RWPE2 (cell line): Measurements from ENCODE around the gene TMEM134.

Source experiments
- ATAC-seq: fragments of 200-7000 bp; cut with Tn5 transposase; 3 replicates; pipeline ENCODE4 v1.9.1; 2021; ENCODE audit warnings: low read depth
- DNase-seq: peaks from one replicate; pipeline ENCODE4 v3.0.0-alpha.2; 2020; ENCODE audit warnings: low spot score
- H3K27ac ChIP-seq: fragments of 450-650 bp; 2 replicates; pipeline ENCODE4 v1.5.1; 2017; ENCODE audit warnings: mild to moderate bottlenecking; ENCODE audit not compliant: poor library complexity, severe bottlenecking
- H3K27me3 ChIP-seq: fragments of 250-450 bp; sonication (Bioruptor Pico); 2 replicates; pipeline ENCODE4 v1.5.1; 2021; ENCODE audit warnings: mild to moderate bottlenecking, moderate library complexity; ENCODE audit not compliant: insufficient read depth, poor library complexity, severe bottlenecking
- H3K36me3 ChIP-seq: fragments of 250-450 bp; sonication (Bioruptor Pico); 2 replicates; pipeline ENCODE4 v1.5.1; 2020; ENCODE audit warnings: low read depth, mild to moderate bottlenecking, moderate library complexity
- H3K4me1 ChIP-seq: fragments of 250-450 bp; sonication (Bioruptor Pico); 2 replicates; pipeline ENCODE4 v1.5.1; 2021; ENCODE audit warnings: mild to moderate bottlenecking, moderate library complexity; ENCODE audit not compliant: insufficient read depth, poor library complexity, severe bottlenecking
- H3K4me3 ChIP-seq: fragments of 250-450 bp; sonication (Bioruptor Pico); 2 replicates; pipeline ENCODE4 v1.5.1; 2021; ENCODE audit warnings: mild to moderate bottlenecking, moderate library complexity; ENCODE audit not compliant: severe bottlenecking
- H3K9me3 ChIP-seq: fragments of 250-450 bp; sonication (Bioruptor Pico); 2 replicates; pipeline ENCODE4 v1.5.1; 2021; ENCODE audit warnings: mild to moderate bottlenecking, moderate library complexity; ENCODE audit not compliant: severe bottlenecking
- TF ChIP-seq, protein P1 (sequence below): fragments of 450-650 bp; IDR thresholded peaks from one replicate; pipeline ENCODE4 v1.5.1; 2017; ENCODE audit warnings: mild to moderate bottlenecking, moderate library complexity; ENCODE audit not compliant: poor library complexity, severe bottlenecking

Gene TMEM134

GRCh38 chr11:67495234-67496005, 26.4 kb upstream of the TMEM134 start:
- Histone ChIP-seq H3K9me3 (no peaks in the 10 kb centered on the region), H3K27ac (no peak overlapping the region), H3K27me3 (no peaks in the 10 kb centered on the region), H3K36me3 (peaks cover 32% of the 10 kb centered on the region), H3K4me3 (no peak overlapping the region), H3K4me1 (no peaks in the 10 kb centered on the region)
- TF ChIP-seq, protein P1, sequence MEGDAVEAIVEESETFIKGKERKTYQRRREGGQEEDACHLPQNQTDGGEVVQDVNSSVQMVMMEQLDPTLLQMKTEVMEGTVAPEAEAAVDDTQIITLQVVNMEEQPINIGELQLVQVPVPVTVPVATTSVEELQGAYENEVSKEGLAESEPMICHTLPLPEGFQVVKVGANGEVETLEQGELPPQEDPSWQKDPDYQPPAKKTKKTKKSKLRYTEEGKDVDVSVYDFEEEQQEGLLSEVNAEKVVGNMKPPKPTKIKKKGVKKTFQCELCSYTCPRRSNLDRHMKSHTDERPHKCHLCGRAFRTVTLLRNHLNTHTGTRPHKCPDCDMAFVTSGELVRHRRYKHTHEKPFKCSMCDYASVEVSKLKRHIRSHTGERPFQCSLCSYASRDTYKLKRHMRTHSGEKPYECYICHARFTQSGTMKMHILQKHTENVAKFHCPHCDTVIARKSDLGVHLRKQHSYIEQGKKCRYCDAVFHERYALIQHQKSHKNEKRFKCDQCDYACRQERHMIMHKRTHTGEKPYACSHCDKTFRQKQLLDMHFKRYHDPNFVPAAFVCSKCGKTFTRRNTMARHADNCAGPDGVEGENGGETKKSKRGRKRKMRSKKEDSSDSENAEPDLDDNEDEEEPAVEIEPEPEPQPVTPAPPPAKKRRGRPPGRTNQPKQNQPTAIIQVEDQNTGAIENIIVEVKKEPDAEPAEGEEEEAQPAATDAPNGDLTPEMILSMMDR: no peak
- DNase-seq (no peak), ATAC-seq (no peak)

- Histone ChIP-seq H3K4me3 (no peak overlapping the region), H3K36me3 (peaks cover 34% of the 10 kb centered on the region), H3K4me1 (no peaks in the 10 kb centered on the region), H3K27ac (no peak overlapping the region), H3K9me3 (no peaks in the 10 kb centered on the region), H3K27me3 (no peaks in the 10 kb centered on the region)
- TF ChIP-seq, protein P1: no peak
- DNase-seq (peak; percentile 61), ATAC-seq (no peak)
Measured at GRCh38 chr11:67494371-67495233, 25.6 kb upstream of the TMEM134 start.

DNA sequence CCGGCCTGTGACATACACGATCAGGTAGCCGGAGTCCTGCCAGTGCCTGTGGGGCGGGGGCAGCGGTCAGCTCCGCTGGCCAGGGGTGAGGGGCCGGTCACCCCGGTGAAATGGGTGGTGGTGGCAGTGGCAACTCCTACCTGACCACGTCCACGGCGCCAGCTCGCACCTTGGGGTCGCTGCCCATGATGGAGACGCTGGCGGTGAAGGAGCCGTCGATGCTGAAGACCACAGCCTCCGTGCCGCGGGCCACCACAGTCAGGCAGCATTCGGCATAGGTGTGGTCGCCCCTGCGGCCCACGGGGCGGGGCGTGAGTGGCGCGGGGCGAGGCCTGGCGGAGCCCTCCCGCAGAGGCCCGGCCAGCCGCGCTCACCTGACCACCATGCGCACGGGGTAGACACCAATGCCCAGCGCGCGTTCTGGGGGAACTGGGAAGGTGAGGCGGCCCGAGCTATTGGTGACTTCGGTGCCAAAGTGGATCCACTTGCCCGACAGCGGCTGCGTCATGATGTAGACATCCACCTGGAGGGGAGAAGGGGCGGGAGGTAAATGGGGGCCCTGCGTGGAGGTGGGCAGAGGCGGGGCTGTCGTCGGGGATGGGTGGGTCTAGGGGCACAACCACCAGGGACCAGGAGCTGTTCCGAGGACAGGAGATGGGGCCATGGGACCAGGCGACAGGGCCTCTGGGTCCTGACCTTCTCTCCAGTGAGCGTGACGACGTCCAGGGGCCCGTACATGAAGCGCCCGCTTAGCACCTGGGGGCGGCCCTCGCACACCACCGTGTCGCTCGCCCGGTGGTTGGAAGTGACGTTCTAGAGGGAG, 24.7 kb upstream of the TMEM134 start:
- Histone ChIP-seq H3K4me1 (no peaks in the 10 kb centered on the region), H3K9me3 (no peaks in the 10 kb centered on the region), H3K4me3 (no peak overlapping the region), H3K36me3 (peaks cover 34% of the 10 kb centered on the region), H3K27ac (no peak overlapping the region), H3K27me3 (no peaks in the 10 kb centered on the region)
- ATAC-seq (no peak), DNase-seq (peak; percentile 66)
- TF ChIP-seq, protein P1: no peak

GRCh38 chr11:67492801-67493547, 23.9 kb upstream of the TMEM134 start:
- TF ChIP-seq, protein P1: no peak
- no peak overlapping the region for H3K27ac ChIP-seq
- no peaks in the 10 kb centered on the region for H3K27me3 ChIP-seq
- H3K9me3 ChIP-seq: no peaks in the 10 kb centered on the region
- H3K36me3 ChIP-seq: peaks cover 37% of the 10 kb centered on the region
- DNase-seq: no peak
- H3K4me1 ChIP-seq: no peaks in the 10 kb centered on the region
- ATAC-seq: no peak
- no peak overlapping the region for H3K4me3 ChIP-seq
